Measurements from ENCODE around the gene CFAP90. TPM values are rescaled to one million over a fixed set of nuclear protein-coding genes. Genes with fewer than 3 reads are reported as not detected.

The CFAP90 gene
- total and polyA plus RNA-seq, 11 donors: not detected

- 87 to 95% (median 90%) methylated on average over 10 of the region's 10 CpGs for WGBS, 4 donors
- intact Hi-C loops (cut with DNase I): loop anchor here in 2 of 10 donors (5.0 to 10.0 kb wide), 2 partner anchors 1048 to 1050 kb away; no protein-coding TSS in a partner anchor
- Histone ChIP-seq H3K27me3 (peaks cover 0 to 25% (median 3%) of the 10 kb centered on the region in 9 donors), H3K9me3 (no peaks in the 10 kb centered on the region), H3K27ac (no peak overlapping the region), H3K4me1 (peaks cover 0 to 8% (median 0%) of the 10 kb centered on the region in 12 donors), H3K4me3 (no peak overlapping the region), H3K36me3 (no peaks in the 10 kb centered on the region)
- ATAC-seq (no peak), DNase-seq (no peak)
- no peak for TF ChIP-seq POLR2A (IDR thresholded peaks at IDR 0.05)
- TF ChIP-seq CTCF (IDR thresholded peaks at IDR 0.05): no peak
These were observed 36.1 kb downstream of the CFAP90 start for GRCh38 chr5:7814816-7815215.

- peaks cover 0 to 17% (median 3%) of the 10 kb centered on the region in 9 donors for H3K27me3 ChIP-seq
- H3K4me3 ChIP-seq: no peak overlapping the region
- no peaks in the 10 kb centered on the region for H3K9me3 ChIP-seq
- no peak for TF ChIP-seq CTCF (IDR thresholded peaks at IDR 0.05)
- no peak for TF ChIP-seq POLR2A (IDR thresholded peaks at IDR 0.05)
- no peak for DNase-seq
- intact Hi-C loops (cut with DNase I): loop anchor here in 1 of 10 donors (10.0 kb wide), 1 partner anchor 1049 kb away; no protein-coding TSS in a partner anchor
- no peak for ATAC-seq
- peak overlapping the region in 1 of 12 donors; percentile 25 for H3K27ac ChIP-seq
- H3K4me1 ChIP-seq: peaks cover 0 to 8% (median 0%) of the 10 kb centered on the region in 12 donors
- no peaks in the 10 kb centered on the region for H3K36me3 ChIP-seq
- WGBS, 4 donors: 80 to 87% (median 86%) methylated on average over 3 of the region's 3 CpGs
These were observed 37.4 kb downstream of the CFAP90 start for GRCh38 chr5:7813576-7813975.

- ATAC-seq: no peak
- Histone ChIP-seq H3K27ac (no peak overlapping the region), H3K4me1 (peaks cover 0 to 8% (median 0%) of the 10 kb centered on the region in 12 donors), H3K4me3 (no peak overlapping the region), H3K9me3 (no peaks in the 10 kb centered on the region), H3K27me3 (peaks cover 0 to 17% (median 3%) of the 10 kb centered on the region in 9 donors), H3K36me3 (no peaks in the 10 kb centered on the region)
- no peak for DNase-seq
- TF ChIP-seq CTCF (IDR thresholded peaks at IDR 0.05): no peak
- TF ChIP-seq POLR2A (IDR thresholded peaks at IDR 0.05): no peak
- WGBS, 4 donors: 57 to 70% (median 68%) methylated on average over 2 of the region's 2 CpGs
- intact Hi-C loops (cut with DNase I): loop anchor here in 1 of 10 donors (10.0 kb wide), 1 partner anchor 1048 kb away; no protein-coding TSS in a partner anchor
These were observed 37.9 kb downstream of the CFAP90 start for GRCh38 chr5:7813007-7813406.

GRCh38 chr5:7811715-7812114, 39.2 kb downstream of the CFAP90 start:
- no peak for TF ChIP-seq POLR2A (IDR thresholded peaks at IDR 0.05)
- no peak for TF ChIP-seq CTCF (IDR thresholded peaks at IDR 0.05)
- no peaks in the 10 kb centered on the region for H3K9me3 ChIP-seq
- H3K27ac ChIP-seq: no peak overlapping the region
- 58 to 65% (median 61%) methylated on average over 5 of the region's 5 CpGs for WGBS, 4 donors
- intact Hi-C loops (cut with DNase I): loop anchor here in 1 of 10 donors (10.0 kb wide), 1 partner anchor 1047 kb away; no protein-coding TSS in a partner anchor
- no peaks in the 10 kb centered on the region for H3K36me3 ChIP-seq
- ATAC-seq (no peak), DNase-seq (no peak)
- H3K27me3 ChIP-seq: peaks cover 0 to 17% (median 2%) of the 10 kb centered on the region in 9 donors
- peaks cover 0 to 8% (median 0%) of the 10 kb centered on the region in 12 donors for H3K4me1 ChIP-seq
- H3K4me3 ChIP-seq: no peak overlapping the region

Data from heart left ventricle (tissue), 16 donors.